Tibial nerve (tissue), 4 donors: Measurements from ENCODE around the gene PRSS3. TPM values are rescaled to one million over a fixed set of nuclear protein-coding genes. Genes with fewer than 3 reads are reported as not detected.
"Not testable (repeated sequence)": the region's sequence is repeated elsewhere in the genome, so short reads cannot be mapped to it uniquely, and the experiment has no call there.

ENCODE experiments used
- DNase-seq, 2 donors: peaks; one replicate each; pipeline ENCODE4 v3.0.0-alpha.2; 2019; ENCODE audit warnings: low spot score in 2 of 2
- H3K27ac ChIP-seq, 4 donors: fragments of 200-600 bp; sonication (generic) in 3 of 4; one replicate each; pipeline ENCODE4 v1.5.1; 2017 to 2019; ENCODE audit warnings: mild to moderate bottlenecking in 1 of 4
- H3K27me3 ChIP-seq, 2 donors: fragments of 200-600 bp; sonication (generic) in 1 of 2; one replicate each; pipeline versions ENCODE4 v1.5.1 to v1.6.0; 2017 to 2019
- H3K36me3 ChIP-seq, 3 donors: fragments of 200-600 bp; sonication (generic); one replicate each; pipeline ENCODE4 v1.5.1; 2018 to 2019
- H3K4me1 ChIP-seq, 4 donors: fragments of 200-600 bp; sonication (generic) in 3 of 4; one replicate each; pipeline ENCODE4 v1.5.1; 2017 to 2019
- H3K4me3 ChIP-seq, 4 donors: fragments of 200-600 bp; sonication (generic) in 3 of 4; one replicate each; pipeline ENCODE4 v1.5.1; 2017 to 2019; ENCODE audit warnings: mild to moderate bottlenecking in 1 of 4, moderate library complexity in 1 of 4
- H3K9me3 ChIP-seq, 4 donors: fragments of 200-600 bp; sonication (generic) in 3 of 4; one replicate each; pipeline ENCODE4 v1.5.1; 2017 to 2019
- EP300 ChIP-seq, 2 donors: sonication (generic); formaldehyde crosslinking; IDR thresholded peaks; one replicate each; pipeline ENCODE4 v1.6.1; 2017; ENCODE audit warnings: antibody characterized with exemption in 2 of 2, mild to moderate bottlenecking in 1 of 2
- POLR2A ChIP-seq, 2 donors: fragments of 450-650 bp; IDR thresholded peaks; one replicate each; pipeline ENCODE4 v1.6.1; 2017; ENCODE audit warnings: antibody characterized with exemption in 2 of 2, mild to moderate bottlenecking in 2 of 2, moderate library complexity in 2 of 2
- WGBS, 2 donors: methylation state at CpG; one replicate each; pipeline ENCODE4 v1.1.5; 2018; 5-methylcytosine and 5-hydroxymethylcytosine counted together
- total RNA-seq, 4 donors: library from RNA; depleted of rRNA; stranded (reverse); fragments of >200 nt; gene quantifications; one replicate each; pipeline ENCODE4 v1.1.0, GENCODE V29; 2016
- TF ChIP-seq, protein P1 (sequence below), 5 experiments: fragments of 200-600 bp in 3 of 5; fragments of 450-650 bp in 2 of 5; sonication (generic) in 3 of 5; IDR thresholded peaks; one replicate each; pipeline ENCODE4 v1.5.1; 2016 to 2019; ENCODE audit warnings: antibody characterized with exemption in 5 of 5, mild to moderate bottlenecking in 3 of 5, moderate library complexity in 2 of 5

The PRSS3 gene
- not detected for total RNA-seq

- H3K27me3 ChIP-seq = peaks cover 0 to 4% of the 10 kb centered on the region in 2 donors
- peaks cover 0 to 5% (median 0%) of the 10 kb centered on the region in 4 donors for H3K9me3 ChIP-seq
- WGBS, 2 donors = 83 to 86% methylated on average over 4 of the region's 4 CpGs
- DNase-seq = no peak
- no peak within 1 kb of the TSS for H3K4me3 ChIP-seq
- no peaks in the 10 kb centered on the region for H3K4me1 ChIP-seq
- H3K36me3 ChIP-seq = no peaks in the 10 kb centered on the region
- no peak within 1 kb of the TSS for H3K27ac ChIP-seq
- TF ChIP-seq POLR2A (IDR thresholded peaks at IDR 0.05) (no peak), EP300 (IDR thresholded peaks at IDR 0.05) (no peak)
- TF ChIP-seq, protein P1, sequence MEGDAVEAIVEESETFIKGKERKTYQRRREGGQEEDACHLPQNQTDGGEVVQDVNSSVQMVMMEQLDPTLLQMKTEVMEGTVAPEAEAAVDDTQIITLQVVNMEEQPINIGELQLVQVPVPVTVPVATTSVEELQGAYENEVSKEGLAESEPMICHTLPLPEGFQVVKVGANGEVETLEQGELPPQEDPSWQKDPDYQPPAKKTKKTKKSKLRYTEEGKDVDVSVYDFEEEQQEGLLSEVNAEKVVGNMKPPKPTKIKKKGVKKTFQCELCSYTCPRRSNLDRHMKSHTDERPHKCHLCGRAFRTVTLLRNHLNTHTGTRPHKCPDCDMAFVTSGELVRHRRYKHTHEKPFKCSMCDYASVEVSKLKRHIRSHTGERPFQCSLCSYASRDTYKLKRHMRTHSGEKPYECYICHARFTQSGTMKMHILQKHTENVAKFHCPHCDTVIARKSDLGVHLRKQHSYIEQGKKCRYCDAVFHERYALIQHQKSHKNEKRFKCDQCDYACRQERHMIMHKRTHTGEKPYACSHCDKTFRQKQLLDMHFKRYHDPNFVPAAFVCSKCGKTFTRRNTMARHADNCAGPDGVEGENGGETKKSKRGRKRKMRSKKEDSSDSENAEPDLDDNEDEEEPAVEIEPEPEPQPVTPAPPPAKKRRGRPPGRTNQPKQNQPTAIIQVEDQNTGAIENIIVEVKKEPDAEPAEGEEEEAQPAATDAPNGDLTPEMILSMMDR (IDR thresholded peaks at IDR 0.05) = no peak
Observed at GRCh38 chr9:33795281-33795680, at the start of gene PRSS3. Gene PRSS3 (plus strand): TSS chr9:33795561. CDS start chr9:33795574, 13 bp downstream.

GRCh38 chr9:33748633-33749304 lies 46.6 kb upstream of the PRSS3 start:
- H3K4me1 ChIP-seq = peaks cover 0 to 9% (median 0%) of the 10 kb centered on the region in 4 donors
- no peak for DNase-seq
- peaks cover 0 to 16% (median 0%) of the 10 kb centered on the region in 4 donors for H3K9me3 ChIP-seq
- 87 to 88% methylated on average over 22 of the region's 22 CpGs for WGBS, 2 donors
- H3K4me3 ChIP-seq = no peak overlapping the region
- H3K27ac ChIP-seq = no peak overlapping the region
- TF ChIP-seq EP300 (IDR thresholded peaks at IDR 0.05) (no peak), POLR2A (IDR thresholded peaks at IDR 0.05) (no peak)
- TF ChIP-seq, protein P1 (IDR thresholded peaks at IDR 0.05) = no peak
- H3K36me3 ChIP-seq = no peaks in the 10 kb centered on the region
- peaks cover 0 to 39% of the 10 kb centered on the region in 2 donors for H3K27me3 ChIP-seq

- not testable (repeated sequence) for DNase-seq, H3K27ac ChIP-seq, H3K4me1 ChIP-seq, H3K36me3 ChIP-seq, H3K4me3 ChIP-seq
- 72 to 86% methylated on average over 6 of the region's 6 CpGs for WGBS, 2 donors
- peaks cover 0 to 13% (median 0%) of the 10 kb centered on the region in 4 donors for H3K9me3 ChIP-seq
- H3K27me3 ChIP-seq = peaks cover 0 to 43% of the 10 kb centered on the region in 2 donors
Observed at GRCh38 chr9:33749305-33749654, 46.1 kb upstream of the PRSS3 start.

- Histone ChIP-seq H3K4me1 (peaks cover 0 to 9% (median 0%) of the 10 kb centered on the region in 4 donors), H3K27ac (peak overlapping the region in 1 of 4 donors; percentile 59), H3K27me3 (peaks cover 0 to 52% of the 10 kb centered on the region in 2 donors), H3K9me3 (peaks cover 0 to 11% (median 0%) of the 10 kb centered on the region in 4 donors), H3K4me3 (peak overlapping the region in 2 of 4 donors; percentile 16 to 38), H3K36me3 (no peaks in the 10 kb centered on the region)
- TF ChIP-seq POLR2A (IDR thresholded peaks at IDR 0.05) (no peak), EP300 (IDR thresholded peaks at IDR 0.05) (no peak)
- TF ChIP-seq, protein P1 (IDR thresholded peaks at IDR 0.05) = no peak
- no peak for DNase-seq
- 5 to 10% methylated on average over 30 to 35 of the region's 35 CpGs for WGBS, 2 donors
Observed at GRCh38 chr9:33750307-33750838, 45.0 kb upstream of the PRSS3 start.

- Histone ChIP-seq H3K9me3 (peaks cover 0 to 11% (median 0%) of the 10 kb centered on the region in 4 donors), H3K27me3 (peaks cover 0 to 52% of the 10 kb centered on the region in 2 donors), H3K36me3 (no peaks in the 10 kb centered on the region), H3K27ac (peak overlapping the region in 1 of 4 donors; percentile 59), H3K4me3 (peak overlapping the region in 2 of 4 donors; percentile 16 to 38), H3K4me1 (peaks cover 0 to 9% (median 0%) of the 10 kb centered on the region in 4 donors)
- WGBS, 2 donors = 3 to 9% methylated on average over 28 to 29 of the region's 31 CpGs
- no peak for DNase-seq
- TF ChIP-seq POLR2A (IDR thresholded peaks at IDR 0.05) (no peak), EP300 (IDR thresholded peaks at IDR 0.05) (no peak)
- TF ChIP-seq, protein P1 (IDR thresholded peaks at IDR 0.05) = no peak
Observed at GRCh38 chr9:33750839-33751339, 44.5 kb upstream of the PRSS3 start.
